GM12872 (cell line): ENCODE results near the gene TRIM32.

ENCODE experiments used
- CTCF ChIP-seq: IDR thresholded peaks from 3 replicates; pipeline ENCODE4 v1.5.1; 2011; ENCODE audit warnings: low read depth, mild to moderate bottlenecking, low read length, moderate library complexity; ENCODE audit not compliant: insufficient read depth

The TRIM32 gene

DNA sequence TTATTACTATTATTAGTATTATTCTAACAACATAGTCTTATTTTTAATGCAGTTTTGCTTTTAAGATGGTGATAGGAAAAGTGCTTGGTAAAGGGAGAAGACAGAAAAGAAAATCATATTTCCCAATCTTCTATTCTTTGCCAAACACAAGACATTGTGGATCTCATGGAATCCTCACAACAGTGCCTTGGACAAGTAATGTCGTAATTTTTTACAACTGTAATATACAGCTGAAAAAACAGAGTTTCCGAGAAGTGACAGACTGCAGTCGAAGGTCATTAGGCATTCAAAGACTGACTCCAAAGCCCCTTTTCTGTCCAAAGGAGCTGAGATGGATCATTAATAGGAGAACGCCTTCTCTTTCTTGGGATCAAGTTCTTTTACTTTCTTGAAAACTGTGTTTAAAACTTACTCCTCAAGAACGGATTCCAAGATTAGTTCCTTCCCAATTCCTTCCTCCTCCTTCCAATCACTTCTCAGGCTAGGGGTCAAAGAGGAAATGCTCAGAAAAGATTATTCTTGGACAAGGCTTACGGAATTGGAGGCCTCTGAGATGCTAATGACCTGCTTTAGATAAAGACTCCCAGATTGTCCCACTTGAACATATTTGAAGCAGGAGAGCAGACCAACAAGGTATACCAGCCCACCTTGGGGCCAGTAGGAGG lies 24.3 kb upstream of the TRIM32 start:
- no peak for TF ChIP-seq CTCF

DNA sequence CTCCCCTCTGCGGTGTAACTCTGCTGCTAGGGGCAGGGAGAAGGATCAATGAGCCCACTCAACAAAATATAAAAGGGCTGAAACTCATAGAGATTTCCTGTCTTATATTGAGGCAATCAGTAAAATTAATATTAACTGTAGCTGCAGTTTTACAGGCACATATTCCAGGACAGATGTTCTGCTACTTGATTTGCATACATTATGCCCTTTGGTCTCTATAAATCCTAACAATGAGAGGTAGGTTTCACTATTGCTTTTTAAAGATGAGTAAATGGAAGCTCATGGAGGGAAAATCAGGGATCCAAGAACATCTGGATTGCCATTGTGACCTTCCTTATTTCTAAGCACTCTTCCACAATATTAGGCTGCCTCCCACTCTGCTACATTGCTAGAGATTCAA lies 23.5 kb upstream of the TRIM32 start:
- no peak for TF ChIP-seq CTCF

DNA sequence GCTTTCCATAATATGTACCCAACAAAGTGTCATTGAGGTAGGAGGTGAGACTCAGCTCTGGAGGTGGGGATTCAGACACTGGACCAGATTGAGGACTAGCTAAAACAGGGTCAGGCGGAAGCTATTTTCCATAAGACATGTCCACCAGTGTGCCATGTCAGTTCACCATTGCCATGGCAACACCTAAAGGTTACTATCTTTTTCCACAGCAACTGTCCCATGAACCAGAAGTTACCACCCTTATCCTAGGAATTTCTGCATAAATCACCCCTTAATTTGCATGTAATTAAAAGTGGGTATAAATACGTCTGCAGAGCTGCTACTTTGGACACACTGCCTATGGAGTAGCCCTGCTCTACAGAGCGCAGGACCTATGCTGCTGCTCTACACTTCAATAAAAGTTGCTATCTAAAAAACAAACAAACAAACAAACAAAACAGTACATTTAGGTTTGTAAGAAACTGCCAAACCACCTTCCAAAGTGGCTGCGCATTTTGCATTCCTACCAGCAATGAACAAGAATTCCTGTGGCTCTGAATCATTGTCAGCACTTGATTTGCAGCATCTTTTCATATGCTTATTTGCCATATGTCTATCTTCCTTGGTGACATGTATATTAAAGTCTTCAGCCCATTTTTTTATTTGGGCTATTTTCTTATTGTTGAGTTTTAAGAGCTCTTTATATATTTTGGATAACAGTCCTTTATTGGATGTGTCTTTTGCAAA lies 18.0 kb upstream of the TRIM32 start:
- TF ChIP-seq CTCF = no peak

- no peak for TF ChIP-seq CTCF
These were observed 15.5 kb upstream of the TRIM32 start for GRCh38 chr9:116671605-116672004.

DNA sequence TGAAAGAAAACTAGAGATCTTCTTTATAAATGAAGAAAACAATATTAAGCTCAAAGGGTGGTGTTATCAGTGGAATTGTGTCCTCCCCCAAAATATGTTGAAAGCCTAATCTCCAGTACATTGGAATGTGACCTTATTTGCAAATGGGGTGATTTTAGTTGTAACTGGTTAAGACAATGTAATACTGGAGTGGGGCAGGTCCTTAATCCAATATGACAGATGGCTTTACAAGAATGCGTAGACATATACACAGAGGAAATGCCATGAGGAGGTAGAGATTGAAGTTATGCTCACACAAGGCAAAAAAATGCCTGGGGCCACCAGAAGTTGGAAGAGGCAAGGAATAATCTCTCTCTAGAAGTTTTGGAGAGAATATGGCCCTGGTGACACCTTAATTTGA lies 13.7 kb upstream of the TRIM32 start:
- no peak for TF ChIP-seq CTCF

DNA sequence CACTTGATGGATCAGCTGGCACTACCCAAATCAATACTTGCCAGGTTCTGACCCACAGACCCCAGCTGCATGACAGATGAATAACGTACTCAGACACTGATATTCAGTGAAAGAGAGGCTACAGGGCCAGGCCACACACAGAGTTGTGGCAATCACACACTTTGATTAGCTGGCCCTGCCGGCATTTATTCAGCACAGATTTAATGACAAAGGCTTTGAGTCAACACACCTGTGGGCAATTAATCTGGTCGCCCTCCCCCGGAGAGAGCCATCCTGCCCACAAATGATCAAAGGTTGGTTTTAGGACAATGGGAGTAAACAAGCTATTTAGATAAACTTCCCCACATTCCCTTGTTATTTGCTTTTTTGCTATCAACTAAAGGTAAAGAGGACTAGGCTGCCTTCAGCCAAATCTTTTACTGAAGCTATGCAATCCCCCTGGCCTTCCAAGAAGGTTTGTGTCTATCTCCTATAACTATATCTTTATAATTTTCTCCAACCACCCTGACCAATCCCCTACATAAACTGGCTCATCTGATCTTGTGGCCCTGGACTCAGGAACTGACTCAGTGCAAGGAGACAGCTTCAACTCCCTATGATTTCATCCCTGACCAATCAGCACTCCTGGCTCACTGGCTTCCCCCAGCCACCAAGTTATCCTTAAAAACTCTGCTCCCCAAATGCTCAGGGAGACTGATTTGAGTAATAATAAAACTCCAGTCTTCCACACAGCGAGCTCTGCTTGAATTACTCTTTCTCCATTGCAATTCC lies 12.7 kb upstream of the TRIM32 start:
- no peak for TF ChIP-seq CTCF

GRCh38 chr9:116683535-116683934 lies 3.6 kb upstream of the TRIM32 start:
- TF ChIP-seq CTCF = no peak
